ENCODE results near the gene COMMD2.

The COMMD2 gene

DNA sequence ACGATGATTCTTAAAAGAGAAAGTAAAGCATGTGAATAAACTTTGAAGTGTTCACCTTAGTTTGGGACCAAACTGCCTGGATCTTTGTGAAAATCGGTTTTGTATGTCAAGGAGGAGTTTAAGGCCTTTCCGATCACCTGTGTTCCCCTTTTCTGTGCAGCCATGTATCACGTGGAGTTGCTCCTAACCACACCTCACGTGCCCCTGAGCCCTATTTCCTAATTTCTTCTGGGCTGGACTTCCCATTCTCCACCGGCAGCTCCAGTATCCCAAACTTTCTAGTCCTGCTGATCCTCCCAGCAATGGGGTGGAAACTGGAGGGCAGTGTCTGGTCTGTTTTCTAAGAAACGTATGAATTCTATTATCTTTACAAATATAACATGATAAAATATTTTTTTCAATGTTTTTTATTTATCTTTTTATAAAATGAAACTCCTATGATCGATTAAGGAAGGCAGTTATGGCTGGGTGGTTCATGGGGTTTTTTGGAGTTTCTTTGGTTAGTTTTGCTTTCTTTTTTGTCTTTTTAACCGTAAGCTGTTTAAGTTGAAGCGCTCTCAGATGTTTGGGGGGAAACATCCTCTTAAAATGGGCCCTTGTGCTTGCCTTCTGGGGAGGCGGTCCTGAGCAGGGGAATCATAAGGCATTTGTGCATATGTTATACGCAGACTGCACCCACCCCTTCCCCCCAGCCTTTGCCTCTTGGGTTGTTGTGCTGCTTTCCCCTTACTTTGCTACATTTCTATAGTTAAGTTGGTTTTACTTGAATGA lies 50.9 kb downstream of the COMMD2 start:
- no peak for TF ChIP-seq CTCF (IDR thresholded peaks at IDR 0.05; ENCODE audit: insufficient read depth, low read depth, low read length, missing control alignments)
- DNase-seq (ENCODE audit: low read depth): no peak
- H3K4me3 ChIP-seq (ENCODE audit: low read length): no peak overlapping the region
